IMR-90 (cell line): ENCODE results near the gene TNFRSF25. TPM values are rescaled to one million over a fixed set of nuclear protein-coding genes. Genes with fewer than 3 reads are reported as not detected.

Source experiments
- ATAC-seq: fragments of 200-7000 bp; cut with Tn5 transposase; 2 replicates; pipeline ENCODE4 v1.9.1; 2020; ENCODE audit warnings: low read depth, mild to moderate bottlenecking, moderate library complexity
- BruUV-seq: library from RNA; stranded (reverse); fragments of 400-500 nt; replicated peaks from 2 replicates; lab custom pipeline; 2021; lab: Mats Ljungman, UMichigan
- CTCF ChIA-PET: fragments of 300-600 bp; formaldehyde crosslinking; extraction: SDS; loops from one replicate; lab custom pipeline; 2021; ENCODE audit warnings: antibody characterized with exemption; lab: Yijun Ruan, JAX
- POLR2A ChIA-PET: fragments of 300-600 bp; sonication (Branson Sonifier 250); formaldehyde crosslinking; loops from one replicate; lab custom pipeline; 2022; ENCODE audit warnings: antibody characterized with exemption; ENCODE audit not compliant: unreplicated experiment; lab: Charles Lee
- DNase-seq: peaks from one replicate; pipeline ENCODE4 v3.0.0; 2013
- H2AFZ ChIP-seq: replicated peaks from 2 replicates; pipeline ENCODE3; 2013; ENCODE audit warnings: low read length, mild to moderate bottlenecking; ENCODE audit not compliant: poor library complexity
- H2AK5ac ChIP-seq: 2 replicates; pipeline ENCODE4 v1.6.1; 2013; ENCODE audit warnings: low read depth, low read length, inconsistent platforms
- H2AK9ac ChIP-seq: replicated peaks from 2 replicates; pipeline ENCODE3; 2013; ENCODE audit warnings: mild to moderate bottlenecking, low read depth, low read length, moderate library complexity; ENCODE audit not compliant: poor library complexity
- H2BK120ac ChIP-seq: 2 replicates; pipeline ENCODE4 v1.6.1; 2013; ENCODE audit warnings: low read depth, low read length, inconsistent platforms
- H2BK15ac ChIP-seq: 3 replicates; pipeline ENCODE4 v1.6.1; 2013; ENCODE audit warnings: low read depth, low read length, inconsistent platforms
- H2BK20ac ChIP-seq: 2 replicates; pipeline ENCODE4 v1.6.1; 2013; ENCODE audit warnings: low read depth, mild to moderate bottlenecking, inconsistent platforms, low read length, moderate library complexity
- H2BK5ac ChIP-seq: 2 replicates; pipeline ENCODE4 v1.6.1; 2013; ENCODE audit warnings: mild to moderate bottlenecking, low read depth, low read length, inconsistent platforms; ENCODE audit not compliant: poor library complexity, severe bottlenecking
- H3K14ac ChIP-seq: replicated peaks from 2 replicates; pipeline ENCODE4 v1.6.1; 2013; ENCODE audit warnings: low read depth, low read length, inconsistent platforms
- H3K18ac ChIP-seq: 2 replicates; pipeline ENCODE4 v1.6.1; 2013; ENCODE audit warnings: low read depth, low read length, control low read depth
- H3K23ac ChIP-seq: 2 replicates; pipeline ENCODE4 v1.6.1; 2013; ENCODE audit warnings: low read depth, low read length, inconsistent platforms
- H3K27ac ChIP-seq: 2 replicates; pipeline ENCODE4 v1.5.1; 2013; ENCODE audit warnings: mild to moderate bottlenecking, control low read depth, low read length; ENCODE audit not compliant: insufficient read depth
- H3K27me3 ChIP-seq: 2 replicates; pipeline ENCODE4 v1.6.1; 2013; ENCODE audit warnings: low read length; ENCODE audit not compliant: control insufficient read depth, insufficient read depth
- H3K36me3 ChIP-seq: 2 replicates; pipeline ENCODE4 v1.6.1; 2013; ENCODE audit warnings: low read length, mixed read lengths; ENCODE audit not compliant: control insufficient read depth, insufficient read depth
- H3K4ac ChIP-seq: 2 replicates; pipeline ENCODE4 v1.6.1; 2013; ENCODE audit warnings: low read depth, low read length, inconsistent platforms
- H3K4me1 ChIP-seq: 2 replicates; pipeline ENCODE4 v1.6.1; 2013; ENCODE audit warnings: low read length, mixed read lengths; ENCODE audit not compliant: control insufficient read depth, insufficient read depth
- H3K4me2 ChIP-seq: 2 replicates; pipeline ENCODE4 v1.6.1; 2013; ENCODE audit warnings: low read depth, mild to moderate bottlenecking, control low read depth, low read length, moderate library complexity
- H3K4me3 ChIP-seq: 2 replicates; pipeline ENCODE4 v1.5.1; 2013; ENCODE audit warnings: low read depth, mild to moderate bottlenecking, control low read depth, low read length, moderate library complexity; ENCODE audit not compliant: insufficient read depth
- H3K56ac ChIP-seq: 2 replicates; pipeline ENCODE4 v1.6.1; 2013; ENCODE audit warnings: low read length, inconsistent platforms; ENCODE audit not compliant: insufficient read depth; ENCODE audit errors: extremely low read depth
- H3K79me1 ChIP-seq, 2 experiments: 2 replicates each; pipeline ENCODE4 v1.6.1; 2013; ENCODE audit warnings: low read length in 2 of 2, inconsistent platforms in 1 of 2, low read depth in 1 of 2
- H3K9ac ChIP-seq: 2 replicates; pipeline ENCODE4 v1.6.1; 2013; ENCODE audit warnings: low read depth, low read length, control low read depth
- H3K9me1 ChIP-seq: 2 replicates; pipeline ENCODE4 v1.6.1; 2013; ENCODE audit warnings: low read length, inconsistent platforms; ENCODE audit not compliant: insufficient read depth
- H3K9me3 ChIP-seq: 2 replicates; pipeline ENCODE4 v1.6.1; 2013; ENCODE audit warnings: low read length; ENCODE audit not compliant: control insufficient read depth, insufficient read depth
- H4K20me1 ChIP-seq: 2 replicates; pipeline ENCODE4 v1.6.1; 2013; ENCODE audit warnings: low read length, inconsistent platforms; ENCODE audit not compliant: insufficient read depth
- H4K5ac ChIP-seq: 2 replicates; pipeline ENCODE4 v1.6.1; 2013; ENCODE audit warnings: mild to moderate bottlenecking, low read depth, low read length, control low read depth
- H4K8ac ChIP-seq, 2 experiments: 2 replicates each; pipeline ENCODE4 v1.6.1; 2013; ENCODE audit warnings: low read depth in 2 of 2, low read length in 2 of 2, control low read depth in 1 of 2, inconsistent platforms in 1 of 2
- H4K91ac ChIP-seq: 2 replicates; pipeline ENCODE4 v1.6.1; 2013; ENCODE audit warnings: low read depth, low read length, inconsistent platforms; ENCODE audit not compliant: insufficient read depth
- BHLHE40 ChIP-seq: fragments of 150-350 bp; IDR thresholded peaks from 2 replicates; pipeline ENCODE4 v1.6.1; 2016; ENCODE audit warnings: mild to moderate bottlenecking, low read depth, low read length
- CEBPB ChIP-seq: IDR thresholded peaks from 2 replicates; pipeline ENCODE4 v1.6.1; 2012; ENCODE audit warnings: low read depth, low read length, improper control_type of control experiment
- CHD1 ChIP-seq: IDR thresholded peaks from 2 replicates; pipeline ENCODE4 v1.6.1; 2012; ENCODE audit warnings: low read depth, low read length, improper control_type of control experiment
- CTCF ChIP-seq: conservative IDR thresholded peaks from 2 replicates; pipeline ENCODE4 v1.5.1; 2012; ENCODE audit warnings: mild to moderate bottlenecking, low read depth, low read length, improper control_type of control experiment
- ELK1 ChIP-seq: fragments of 150-350 bp; IDR thresholded peaks from 2 replicates; pipeline ENCODE4 v1.6.1; 2016; ENCODE audit warnings: low read depth, mild to moderate bottlenecking, low read length, moderate library complexity, borderline replicate concordance
- POLR2A ChIP-seq: IDR thresholded peaks from 2 replicates; pipeline ENCODE4 v1.6.1; 2012; ENCODE audit warnings: mild to moderate bottlenecking, low read depth, low read length
- RAD21 ChIP-seq: IDR thresholded peaks from 2 replicates; pipeline ENCODE4 v1.6.1; 2012; ENCODE audit warnings: low read length, improper control_type of control experiment
- RCOR1 ChIP-seq: IDR thresholded peaks from 2 replicates; pipeline ENCODE4 v1.6.1; 2012; ENCODE audit warnings: mild to moderate bottlenecking, low read length, improper control_type of control experiment; ENCODE audit not compliant: insufficient replicate concordance
- RFX5 ChIP-seq: IDR thresholded peaks from 2 replicates; pipeline ENCODE4 v1.8.0; 2012; ENCODE audit warnings: low read depth, mild to moderate bottlenecking, low read length, moderate library complexity
- SMC3 ChIP-seq: fragments of 150-350 bp; IDR thresholded peaks from 2 replicates; pipeline ENCODE4 v1.6.1; 2016; ENCODE audit warnings: low read depth, mild to moderate bottlenecking, antibody characterized with exemption, low read length, moderate library complexity
- USF2 ChIP-seq: fragments of 150-350 bp; IDR thresholded peaks from 2 replicates; pipeline ENCODE4 v1.6.1; 2017; ENCODE audit warnings: mild to moderate bottlenecking, antibody characterized with exemption, low read length, low read depth
- WGBS, 2 experiments: methylation state at CpG; one replicate each; pipeline versions ENCODE4 v1.1.5 to v1.1.7; 2013; ENCODE audit warnings: missing lambda C conversion rate in 2 of 2; ENCODE audit not compliant: insufficient read length in 1 of 2; ENCODE audit errors: extremely low coverage in 2 of 2; 5-methylcytosine and 5-hydroxymethylcytosine counted together
- dilution Hi-C: fragments of 300-500 bp; cut with HindIII; formaldehyde crosslinking; loops from one replicate; pipeline ENCODE4 v1.14.3; 2018; ENCODE audit warnings: low sequenced_read_pairs; ENCODE audit not compliant: unreplicated experiment
- in situ Hi-C: fragments of 300-500 bp; cut with MboI; formaldehyde crosslinking; loops from 3 replicates; pipeline ENCODE4 v1.14.3; 2019; ENCODE audit warnings: low sequenced_read_pairs, inconsistent platforms, mixed read lengths
- intact Hi-C: fragments of 100-400 bp; cut with micrococcal nuclease; formaldehyde crosslinking; loops from 2 replicates; pipeline ENCODE4 v1.10.0; 2022
- polyA plus RNA-seq, 3 experiments: library from polyadenylated mRNA; depleted of rRNA; stranded (reverse); fragments of >200 nt; gene quantifications; 2 replicates each; pipeline ENCODE4 v1.2.3, GENCODE V29; 2012; ENCODE audit warnings: low replicate concordance in 1 of 3
- total RNA-seq: library from RNA; depleted of rRNA; stranded (reverse); fragments of >200 nt; gene quantifications from 2 replicates; pipeline ENCODE4 v1.2.3, GENCODE V29; 2012

Gene TNFRSF25
- total and polyA plus RNA-seq, 2 of the 4 experiments (the other 2 are of a cell fraction), result 1.3 to 11.2 TPM

GRCh38 chr1:6489383-6489765, 23.4 kb upstream of the TNFRSF25 start:
- H3K36me3 ChIP-seq, result no peaks in the 10 kb centered on the region
- H2AK9ac ChIP-seq, result peak overlapping the region; percentile 99
- DNase-seq, result no peak
- TF ChIP-seq USF2 (no peak), BHLHE40 (no peak), CTCF (no peak), RCOR1 (no peak), RAD21 (no peak), ELK1 (no peak), POLR2A (no peak), CHD1 (no peak), SMC3 (no peak), CEBPB (no peak), RFX5 (no peak)
- H2BK15ac ChIP-seq, result no peak overlapping the region
- H3K18ac ChIP-seq, result no peak overlapping the region
- no peak overlapping the region for H3K56ac ChIP-seq
- H4K91ac ChIP-seq, result no peak overlapping the region
- intact Hi-C loops, result loop anchor here (5.0 kb wide), 1 partner anchor 728 kb away; no protein-coding TSS in a partner anchor
- no peak overlapping the region for H3K4ac ChIP-seq
- H3K79me1 ChIP-seq, result peaks cover 0 to 16% of the 10 kb centered on the region in 2 experiments; a peak in 1 of 4 replicates
- no peak overlapping the region for H2BK20ac ChIP-seq
- no peak for ATAC-seq
- H3K4me3 ChIP-seq, result no peak overlapping the region
- H4K8ac ChIP-seq, result no peak overlapping the region
- no TSS peak for BruUV-seq
- H3K9me3 ChIP-seq, result no peaks in the 10 kb centered on the region
- H2BK120ac ChIP-seq, result no peak overlapping the region
- 0 out of 2 replicates have a peak overlapping the region, but pooled peaks have one; percentile 24 for H2AK5ac ChIP-seq
- dilution Hi-C loops, result no loop called here
- no peak overlapping the region for H3K23ac ChIP-seq
- no peak overlapping the region for H3K27ac ChIP-seq
- H4K5ac ChIP-seq, result no peak overlapping the region
- POLR2A ChIA-PET, result no interaction called here
- H2BK5ac ChIP-seq, result no peak overlapping the region
- no peak overlapping the region for H3K14ac ChIP-seq
- H3K9me1 ChIP-seq, result 0 out of 2 replicates have a peak, but pooled peaks cover 2% of the 10 kb centered on the region
- in situ Hi-C loops, result no loop called here
- H3K4me2 ChIP-seq, result no peak overlapping the region
- WGBS, 2 experiments, result 90% methylated on average over 2 of the region's 9 CpGs; no CpG with 5 or more reads in 1 of the 2 experiments
- CTCF ChIA-PET, result interaction anchor here (1.4 kb wide), 1 partner anchor 11 kb away, joined by 3 read pairs; no protein-coding TSS in a partner anchor
- peaks cover 6% of the 10 kb centered on the region; the same call in 1 of the 2 replicates for H4K20me1 ChIP-seq
- peak overlapping the region; percentile 95 for H2AFZ ChIP-seq
- H3K27me3 ChIP-seq, result no peaks in the 10 kb centered on the region
- no peak overlapping the region for H3K9ac ChIP-seq
- H3K4me1 ChIP-seq, result peaks cover 12% of the 10 kb centered on the region
